Neural cell (in vitro differentiated cells): ENCODE results near the gene CCT3. TPM values are rescaled to one million over a fixed set of nuclear protein-coding genes. Genes with fewer than 3 reads are reported as not detected.

Experiments used
- H2AFZ ChIP-seq: fragments of 200-600, 300-800 bp; sonication (generic), shearing (Covaris generic); 2 replicates; pipeline ENCODE4 v1.6.0; 2014; ENCODE audit warnings: low read depth, mild to moderate bottlenecking, antibody characterized with exemption, low read length, moderate library complexity
- H3F3A ChIP-seq: fragments of 200-600 bp; shearing (Covaris generic); 2 replicates; pipeline ENCODE4 v1.6.1; 2016; ENCODE audit warnings: mild to moderate bottlenecking, moderate library complexity, mixed read lengths, antibody characterized with exemption, low read length; ENCODE audit not compliant: insufficient read depth, poor library complexity, severe bottlenecking
- H3K27ac ChIP-seq: fragments of 200-600, 300-800 bp; sonication (generic), shearing (Covaris generic); 2 replicates; pipeline ENCODE4 v1.5.1; 2014; ENCODE audit warnings: mild to moderate bottlenecking, low read length, moderate library complexity
- H3K27me3 ChIP-seq: fragments of 300-800, 200-600 bp; sonication (generic), shearing (Covaris generic); 2 replicates; pipeline ENCODE4 v1.6.0; 2014; ENCODE audit warnings: mild to moderate bottlenecking, low read depth, low read length, moderate library complexity; ENCODE audit not compliant: insufficient read depth
- H3K36me3 ChIP-seq: fragments of 300-800, 200-600 bp; sonication (generic), shearing (Covaris generic); 2 replicates; pipeline ENCODE4 v1.5.1; 2014; ENCODE audit warnings: mild to moderate bottlenecking, antibody characterized with exemption, low read length, moderate library complexity; ENCODE audit not compliant: insufficient read depth
- H3K4me2 ChIP-seq: fragments of 300-800, 200-600 bp; sonication (generic), shearing (Covaris generic); 2 replicates; pipeline ENCODE4 v1.6.0; 2014; ENCODE audit warnings: mild to moderate bottlenecking, low read length
- H3K4me3 ChIP-seq: fragments of 300-800, 200-600 bp; sonication (generic), shearing (Covaris generic); 2 replicates; pipeline ENCODE4 v1.5.1; 2014; ENCODE audit warnings: mild to moderate bottlenecking, low read length, moderate library complexity
- H3K79me2 ChIP-seq: fragments of 200-600 bp; shearing (Covaris generic); replicated peaks from 2 replicates; pipeline ENCODE4 v1.6.0; 2014; ENCODE audit warnings: mild to moderate bottlenecking, low read length, moderate library complexity; ENCODE audit not compliant: insufficient read depth
- H3K9ac ChIP-seq: fragments of 300-800, 200-600 bp; sonication (generic), shearing (Covaris generic); 2 replicates; pipeline ENCODE4 v1.6.1; 2016; ENCODE audit warnings: mild to moderate bottlenecking, low read length, mixed read lengths
- H3K9me2 ChIP-seq: fragments of 200-600 bp; shearing (Covaris generic); 2 replicates; pipeline ENCODE4 v1.6.1; 2016; ENCODE audit warnings: mild to moderate bottlenecking, low read length, mixed read lengths; ENCODE audit not compliant: insufficient read depth
- H3K9me3 ChIP-seq: fragments of 200-600, 300-800 bp; sonication (generic), shearing (Covaris generic); 2 replicates; pipeline ENCODE4 v1.6.1; 2016; ENCODE audit warnings: mild to moderate bottlenecking, mixed run types, low read length, moderate library complexity, mixed read lengths
- H4K20me1 ChIP-seq: fragments of 200-600 bp; shearing (Covaris generic); 2 replicates; pipeline ENCODE4 v1.6.1; 2016; ENCODE audit warnings: mild to moderate bottlenecking, mixed run types; ENCODE audit not compliant: insufficient read depth
- EP300 ChIP-seq: fragments of 450-650 bp; conservative IDR thresholded peaks from 2 replicates; pipeline ENCODE4 v1.6.1; 2014; ENCODE audit warnings: antibody characterized with exemption, mild to moderate bottlenecking, moderate library complexity; ENCODE audit not compliant: poor library complexity, severe bottlenecking
- EZH2 ChIP-seq: fragments of 200-600, 300-800 bp; shearing (Covaris generic), sonication (generic); IDR thresholded peaks from 2 replicates; pipeline ENCODE4 v1.6.1; 2014; ENCODE audit warnings: antibody characterized with exemption, low read length, borderline replicate concordance, mild to moderate bottlenecking; ENCODE audit not compliant: insufficient read depth, poor library complexity, severe bottlenecking
- MXI1 ChIP-seq: fragments of 450-650 bp; conservative IDR thresholded peaks from 2 replicates; pipeline ENCODE4 v1.6.1; 2014; ENCODE audit warnings: antibody characterized with exemption, mild to moderate bottlenecking; ENCODE audit not compliant: poor library complexity, severe bottlenecking
- POLR2AphosphoS5 ChIP-seq: IDR thresholded peaks from 2 replicates; pipeline ENCODE4 v1.6.1; 2012
- RAD21 ChIP-seq: fragments of 450-650 bp; conservative IDR thresholded peaks from 2 replicates; pipeline ENCODE4 v1.6.1; 2014; ENCODE audit warnings: antibody characterized with exemption, mild to moderate bottlenecking, moderate library complexity
- SMC3 ChIP-seq: fragments of 450-650 bp; conservative IDR thresholded peaks from 2 replicates; pipeline ENCODE4 v1.6.1; 2014; ENCODE audit warnings: antibody characterized with exemption, mild to moderate bottlenecking, moderate library complexity; ENCODE audit not compliant: poor library complexity
- TAF1 ChIP-seq: IDR thresholded peaks from 2 replicates; pipeline ENCODE4 v1.6.1; 2012; ENCODE audit warnings: low read depth
- polyA plus RNA-seq: library from polyadenylated mRNA; depleted of rRNA; stranded (reverse); fragments of >200 nt; gene quantifications from 2 replicates; pipeline ENCODE4 v1.2.3, GENCODE V29; 2014
- TF ChIP-seq, protein P1 (sequence below): IDR thresholded peaks from 2 replicates; pipeline ENCODE4 v1.6.1; 2012; ENCODE audit warnings: borderline replicate concordance
- TF ChIP-seq, protein P2 (sequence below): fragments of 450-650 bp; IDR thresholded peaks from 2 replicates; pipeline ENCODE4 v1.5.1; 2014; ENCODE audit warnings: antibody characterized with exemption, mild to moderate bottlenecking, moderate library complexity; ENCODE audit not compliant: poor library complexity, severe bottlenecking

CCT3 gene
- polyA plus RNA-seq, 1 donor from 2014 or later: 288 TPM

DNA sequence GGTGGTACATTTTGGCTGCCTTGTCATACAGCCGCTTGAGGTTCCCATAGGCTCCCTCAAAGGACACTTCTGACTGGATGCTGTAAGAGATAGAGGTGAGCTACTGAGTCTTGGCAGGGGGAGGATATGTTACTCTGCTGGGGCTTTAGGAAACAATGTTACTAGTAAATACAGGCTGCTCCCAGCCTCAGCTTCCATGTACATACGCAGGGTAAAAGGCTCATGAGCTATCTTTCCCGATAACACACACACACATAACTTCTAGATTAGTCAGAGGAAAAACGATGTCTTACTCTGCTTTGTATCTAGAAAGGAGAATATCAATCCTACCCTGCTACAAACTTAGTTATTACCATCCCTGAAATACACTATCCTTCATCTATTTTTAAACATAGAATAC lies 69.8 kb downstream of the CCT3 start:
- Histone ChIP-seq H3K9me2 (no peaks in the 10 kb centered on the region), H3K36me3 (peaks cover 4% of the 10 kb centered on the region), H3K9me3 (no peaks in the 10 kb centered on the region), H3K4me2 (no peak overlapping the region), H2AFZ (no peak overlapping the region), H3K27me3 (no peaks in the 10 kb centered on the region), H3F3A (no peaks in the 10 kb centered on the region), H4K20me1 (no peaks in the 10 kb centered on the region), H3K79me2 (no peaks in the 10 kb centered on the region), H3K4me3 (no peak overlapping the region), H3K27ac (no peak overlapping the region), H3K9ac (no peak overlapping the region)
- TF ChIP-seq EZH2 (no peak), MXI1 (no peak), EP300 (no peak), SMC3 (no peak), RAD21 (no peak), TAF1 (no peak), POLR2AphosphoS5 (no peak)
- TF ChIP-seq, protein P1, sequence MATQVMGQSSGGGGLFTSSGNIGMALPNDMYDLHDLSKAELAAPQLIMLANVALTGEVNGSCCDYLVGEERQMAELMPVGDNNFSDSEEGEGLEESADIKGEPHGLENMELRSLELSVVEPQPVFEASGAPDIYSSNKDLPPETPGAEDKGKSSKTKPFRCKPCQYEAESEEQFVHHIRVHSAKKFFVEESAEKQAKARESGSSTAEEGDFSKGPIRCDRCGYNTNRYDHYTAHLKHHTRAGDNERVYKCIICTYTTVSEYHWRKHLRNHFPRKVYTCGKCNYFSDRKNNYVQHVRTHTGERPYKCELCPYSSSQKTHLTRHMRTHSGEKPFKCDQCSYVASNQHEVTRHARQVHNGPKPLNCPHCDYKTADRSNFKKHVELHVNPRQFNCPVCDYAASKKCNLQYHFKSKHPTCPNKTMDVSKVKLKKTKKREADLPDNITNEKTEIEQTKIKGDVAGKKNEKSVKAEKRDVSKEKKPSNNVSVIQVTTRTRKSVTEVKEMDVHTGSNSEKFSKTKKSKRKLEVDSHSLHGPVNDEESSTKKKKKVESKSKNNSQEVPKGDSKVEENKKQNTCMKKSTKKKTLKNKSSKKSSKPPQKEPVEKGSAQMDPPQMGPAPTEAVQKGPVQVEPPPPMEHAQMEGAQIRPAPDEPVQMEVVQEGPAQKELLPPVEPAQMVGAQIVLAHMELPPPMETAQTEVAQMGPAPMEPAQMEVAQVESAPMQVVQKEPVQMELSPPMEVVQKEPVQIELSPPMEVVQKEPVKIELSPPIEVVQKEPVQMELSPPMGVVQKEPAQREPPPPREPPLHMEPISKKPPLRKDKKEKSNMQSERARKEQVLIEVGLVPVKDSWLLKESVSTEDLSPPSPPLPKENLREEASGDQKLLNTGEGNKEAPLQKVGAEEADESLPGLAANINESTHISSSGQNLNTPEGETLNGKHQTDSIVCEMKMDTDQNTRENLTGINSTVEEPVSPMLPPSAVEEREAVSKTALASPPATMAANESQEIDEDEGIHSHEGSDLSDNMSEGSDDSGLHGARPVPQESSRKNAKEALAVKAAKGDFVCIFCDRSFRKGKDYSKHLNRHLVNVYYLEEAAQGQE: no peak
- TF ChIP-seq, protein P2, sequence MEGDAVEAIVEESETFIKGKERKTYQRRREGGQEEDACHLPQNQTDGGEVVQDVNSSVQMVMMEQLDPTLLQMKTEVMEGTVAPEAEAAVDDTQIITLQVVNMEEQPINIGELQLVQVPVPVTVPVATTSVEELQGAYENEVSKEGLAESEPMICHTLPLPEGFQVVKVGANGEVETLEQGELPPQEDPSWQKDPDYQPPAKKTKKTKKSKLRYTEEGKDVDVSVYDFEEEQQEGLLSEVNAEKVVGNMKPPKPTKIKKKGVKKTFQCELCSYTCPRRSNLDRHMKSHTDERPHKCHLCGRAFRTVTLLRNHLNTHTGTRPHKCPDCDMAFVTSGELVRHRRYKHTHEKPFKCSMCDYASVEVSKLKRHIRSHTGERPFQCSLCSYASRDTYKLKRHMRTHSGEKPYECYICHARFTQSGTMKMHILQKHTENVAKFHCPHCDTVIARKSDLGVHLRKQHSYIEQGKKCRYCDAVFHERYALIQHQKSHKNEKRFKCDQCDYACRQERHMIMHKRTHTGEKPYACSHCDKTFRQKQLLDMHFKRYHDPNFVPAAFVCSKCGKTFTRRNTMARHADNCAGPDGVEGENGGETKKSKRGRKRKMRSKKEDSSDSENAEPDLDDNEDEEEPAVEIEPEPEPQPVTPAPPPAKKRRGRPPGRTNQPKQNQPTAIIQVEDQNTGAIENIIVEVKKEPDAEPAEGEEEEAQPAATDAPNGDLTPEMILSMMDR: no peak

DNA sequence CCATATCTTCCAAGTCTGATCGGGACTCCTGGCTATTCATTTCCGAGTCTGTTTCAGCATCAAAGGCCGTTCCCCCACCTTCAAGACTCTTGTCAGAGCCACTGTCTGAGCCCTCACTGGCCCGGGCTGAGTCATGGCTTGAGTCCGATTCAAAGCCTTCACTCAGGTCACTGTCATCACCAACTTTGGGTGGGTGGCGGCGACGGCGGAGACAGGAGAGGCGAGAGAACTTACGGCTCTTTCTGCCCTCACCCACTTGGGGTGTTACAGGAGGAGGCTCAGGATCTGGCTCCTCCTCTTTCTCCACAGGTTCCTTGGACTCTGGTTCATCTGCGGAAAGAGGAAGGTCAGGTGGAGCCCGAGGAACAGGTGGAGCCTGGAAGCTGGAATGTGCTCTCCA lies 72.0 kb downstream of the CCT3 start:
- no peak overlapping the region for H3K4me3 ChIP-seq
- H3K79me2 ChIP-seq: no peaks in the 10 kb centered on the region
- no peaks in the 10 kb centered on the region for H3K9me3 ChIP-seq
- no peaks in the 10 kb centered on the region for H4K20me1 ChIP-seq
- H3K4me2 ChIP-seq: no peak overlapping the region
- TF ChIP-seq EP300 (no peak), EZH2 (no peak), MXI1 (no peak), POLR2AphosphoS5 (no peak), TAF1 (no peak), SMC3 (no peak), RAD21 (no peak)
- TF ChIP-seq, protein P2: no peak
- TF ChIP-seq, protein P1: no peak
- H3F3A ChIP-seq: no peaks in the 10 kb centered on the region
- H3K27ac ChIP-seq: no peak overlapping the region
- no peak overlapping the region for H3K9ac ChIP-seq
- no peak overlapping the region for H2AFZ ChIP-seq
- no peaks in the 10 kb centered on the region for H3K27me3 ChIP-seq
- H3K36me3 ChIP-seq: peaks cover 4% of the 10 kb centered on the region
- no peaks in the 10 kb centered on the region for H3K9me2 ChIP-seq
